Osteoblast (primary cell): ENCODE results near the gene EPS8L1. TPM values are rescaled to one million over a fixed set of nuclear protein-coding genes. Genes with fewer than 3 reads are reported as not detected.

Experiments used
- DNase-seq: peaks from one replicate; pipeline ENCODE4 v3.0.0; 2011; ENCODE audit warnings: low spot score, mixed read lengths; ENCODE audit not compliant: insufficient read length; ENCODE audit errors: missing footprints
- H2AFZ ChIP-seq: 2 replicates; pipeline ENCODE4 v1.6.0; 2011; ENCODE audit warnings: mild to moderate bottlenecking, low read length
- H3K27ac ChIP-seq: 2 replicates; pipeline ENCODE4 v1.5.1; 2011; ENCODE audit warnings: mild to moderate bottlenecking, low read depth, low read length, moderate library complexity
- H3K27me3 ChIP-seq: 2 replicates; pipeline ENCODE4 v1.6.0; 2012; ENCODE audit warnings: mild to moderate bottlenecking, control low read depth, inconsistent platforms, low read length, moderate library complexity; ENCODE audit not compliant: insufficient read depth
- H3K36me3 ChIP-seq: 2 replicates; pipeline ENCODE4 v1.5.1; 2011; ENCODE audit warnings: mild to moderate bottlenecking, low read length, control low read depth, moderate library complexity; ENCODE audit not compliant: insufficient read depth
- H3K4me1 ChIP-seq: 2 replicates; pipeline ENCODE4 v1.5.1; 2011; ENCODE audit warnings: mild to moderate bottlenecking, low read length, control low read depth, moderate library complexity; ENCODE audit not compliant: insufficient read depth
- H3K4me2 ChIP-seq: 2 replicates; pipeline ENCODE4 v1.6.0; 2011; ENCODE audit warnings: mild to moderate bottlenecking, low read length; ENCODE audit not compliant: insufficient read depth
- H3K4me3 ChIP-seq: fragments of 200-600 bp; sonication (generic); 3 replicates; pipeline ENCODE4 v1.5.1; 2012; ENCODE audit warnings: mild to moderate bottlenecking, low read length, inconsistent platforms; ENCODE audit not compliant: insufficient read depth
- H3K79me2 ChIP-seq: 2 replicates; pipeline ENCODE4 v1.6.0; 2012; ENCODE audit warnings: mild to moderate bottlenecking, low read length, control low read depth, inconsistent platforms; ENCODE audit not compliant: insufficient read depth
- H3K9me3 ChIP-seq: 2 replicates; pipeline ENCODE4 v1.5.1; 2011; ENCODE audit warnings: low read depth, low read length, control low read depth
- H4K20me1 ChIP-seq: 2 replicates; pipeline ENCODE4 v1.6.0; 2012; ENCODE audit warnings: mild to moderate bottlenecking, low read length, control low read depth; ENCODE audit not compliant: insufficient read depth
- total RNA-seq: library from RNA; depleted of rRNA; stranded (reverse); fragments of >200 nt; gene quantifications from 2 replicates; pipeline ENCODE4 v1.2.3, GENCODE V29; 2012
- TF ChIP-seq, protein P1 (sequence below): IDR thresholded peaks from 2 replicates; pipeline ENCODE4 v1.5.1; 2011; ENCODE audit warnings: mild to moderate bottlenecking, low read depth, low read length, moderate library complexity; ENCODE audit errors: extremely low read depth

The EPS8L1 gene
- total RNA-seq, 1 donor, result 1.1 TPM

DNA sequence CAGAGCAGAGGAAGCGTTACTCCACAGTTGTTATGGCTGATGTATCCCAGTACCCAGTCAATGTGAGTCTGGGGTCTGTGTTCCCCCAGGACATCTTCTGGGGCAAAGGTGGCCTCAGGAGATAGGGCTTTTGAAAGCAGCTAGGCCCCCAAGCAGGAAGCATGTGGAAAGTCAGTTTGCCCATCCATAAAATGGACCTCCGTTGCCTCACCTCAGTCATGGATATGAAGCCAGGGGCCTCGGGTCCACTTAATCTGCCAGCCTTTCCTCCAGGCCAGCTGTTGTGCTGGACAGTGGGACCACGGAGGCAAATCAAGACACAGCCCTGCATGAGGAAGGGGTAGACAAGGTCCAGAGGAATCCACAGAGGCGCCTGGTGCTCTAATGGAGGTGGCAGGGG, 3.3 kb downstream of the EPS8L1 start:
- no peaks in the 10 kb centered on the region for H3K9me3 ChIP-seq
- H3K27ac ChIP-seq, result no peak overlapping the region
- no peaks in the 10 kb centered on the region for H3K36me3 ChIP-seq
- H3K79me2 ChIP-seq, result no peaks in the 10 kb centered on the region
- H3K4me3 ChIP-seq, result no peak overlapping the region
- no peak overlapping the region for H3K4me2 ChIP-seq
- H4K20me1 ChIP-seq, result no peaks in the 10 kb centered on the region
- H2AFZ ChIP-seq, result no peak overlapping the region
- H3K27me3 ChIP-seq, result peaks cover 49% of the 10 kb centered on the region
- H3K4me1 ChIP-seq, result peaks cover 3% of the 10 kb centered on the region
- peak; percentile 62 for DNase-seq
- TF ChIP-seq, protein P1, sequence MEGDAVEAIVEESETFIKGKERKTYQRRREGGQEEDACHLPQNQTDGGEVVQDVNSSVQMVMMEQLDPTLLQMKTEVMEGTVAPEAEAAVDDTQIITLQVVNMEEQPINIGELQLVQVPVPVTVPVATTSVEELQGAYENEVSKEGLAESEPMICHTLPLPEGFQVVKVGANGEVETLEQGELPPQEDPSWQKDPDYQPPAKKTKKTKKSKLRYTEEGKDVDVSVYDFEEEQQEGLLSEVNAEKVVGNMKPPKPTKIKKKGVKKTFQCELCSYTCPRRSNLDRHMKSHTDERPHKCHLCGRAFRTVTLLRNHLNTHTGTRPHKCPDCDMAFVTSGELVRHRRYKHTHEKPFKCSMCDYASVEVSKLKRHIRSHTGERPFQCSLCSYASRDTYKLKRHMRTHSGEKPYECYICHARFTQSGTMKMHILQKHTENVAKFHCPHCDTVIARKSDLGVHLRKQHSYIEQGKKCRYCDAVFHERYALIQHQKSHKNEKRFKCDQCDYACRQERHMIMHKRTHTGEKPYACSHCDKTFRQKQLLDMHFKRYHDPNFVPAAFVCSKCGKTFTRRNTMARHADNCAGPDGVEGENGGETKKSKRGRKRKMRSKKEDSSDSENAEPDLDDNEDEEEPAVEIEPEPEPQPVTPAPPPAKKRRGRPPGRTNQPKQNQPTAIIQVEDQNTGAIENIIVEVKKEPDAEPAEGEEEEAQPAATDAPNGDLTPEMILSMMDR, result no peak

DNA sequence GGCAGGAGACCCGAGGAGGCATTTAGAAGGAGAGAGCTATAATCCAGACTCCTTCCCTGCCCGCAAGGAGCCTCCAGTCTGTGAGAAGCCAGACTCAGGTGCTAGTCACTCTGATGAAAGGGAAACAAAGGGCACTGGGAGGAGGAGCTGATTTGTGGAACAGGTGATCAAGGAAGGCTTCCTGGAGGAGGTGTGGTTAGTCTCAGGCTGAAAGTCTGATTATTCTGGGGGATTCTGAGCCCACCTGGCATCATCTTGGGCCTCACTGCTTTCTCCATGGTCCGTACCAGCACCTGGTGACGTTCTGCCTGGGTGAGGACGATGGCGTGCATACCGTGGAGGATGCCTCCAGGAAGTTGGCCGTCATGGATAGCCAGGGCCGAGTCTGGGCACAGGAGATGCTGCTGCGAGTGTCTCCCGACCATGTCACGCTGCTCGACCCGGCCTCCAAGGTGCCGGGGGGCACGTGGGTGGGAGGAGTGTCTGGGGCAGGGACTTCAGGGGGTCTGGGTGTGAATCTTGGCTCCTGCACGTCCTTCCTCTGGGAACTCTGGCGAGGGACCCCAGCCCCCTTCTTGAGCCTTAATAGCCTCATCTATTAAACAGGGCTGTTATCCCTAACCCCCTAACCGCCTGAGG, 3.9 kb downstream of the EPS8L1 start:
- H2AFZ ChIP-seq, result no peak overlapping the region
- no peaks in the 10 kb centered on the region for H3K36me3 ChIP-seq
- peaks cover 3% of the 10 kb centered on the region for H3K4me1 ChIP-seq
- no peaks in the 10 kb centered on the region for H3K9me3 ChIP-seq
- H4K20me1 ChIP-seq, result no peaks in the 10 kb centered on the region
- H3K79me2 ChIP-seq, result no peaks in the 10 kb centered on the region
- no peak overlapping the region for H3K27ac ChIP-seq
- TF ChIP-seq, protein P1, result no peak
- no peak overlapping the region for H3K4me3 ChIP-seq
- peaks cover 54% of the 10 kb centered on the region for H3K27me3 ChIP-seq
- H3K4me2 ChIP-seq, result no peak overlapping the region
- DNase-seq, result no peak

DNA sequence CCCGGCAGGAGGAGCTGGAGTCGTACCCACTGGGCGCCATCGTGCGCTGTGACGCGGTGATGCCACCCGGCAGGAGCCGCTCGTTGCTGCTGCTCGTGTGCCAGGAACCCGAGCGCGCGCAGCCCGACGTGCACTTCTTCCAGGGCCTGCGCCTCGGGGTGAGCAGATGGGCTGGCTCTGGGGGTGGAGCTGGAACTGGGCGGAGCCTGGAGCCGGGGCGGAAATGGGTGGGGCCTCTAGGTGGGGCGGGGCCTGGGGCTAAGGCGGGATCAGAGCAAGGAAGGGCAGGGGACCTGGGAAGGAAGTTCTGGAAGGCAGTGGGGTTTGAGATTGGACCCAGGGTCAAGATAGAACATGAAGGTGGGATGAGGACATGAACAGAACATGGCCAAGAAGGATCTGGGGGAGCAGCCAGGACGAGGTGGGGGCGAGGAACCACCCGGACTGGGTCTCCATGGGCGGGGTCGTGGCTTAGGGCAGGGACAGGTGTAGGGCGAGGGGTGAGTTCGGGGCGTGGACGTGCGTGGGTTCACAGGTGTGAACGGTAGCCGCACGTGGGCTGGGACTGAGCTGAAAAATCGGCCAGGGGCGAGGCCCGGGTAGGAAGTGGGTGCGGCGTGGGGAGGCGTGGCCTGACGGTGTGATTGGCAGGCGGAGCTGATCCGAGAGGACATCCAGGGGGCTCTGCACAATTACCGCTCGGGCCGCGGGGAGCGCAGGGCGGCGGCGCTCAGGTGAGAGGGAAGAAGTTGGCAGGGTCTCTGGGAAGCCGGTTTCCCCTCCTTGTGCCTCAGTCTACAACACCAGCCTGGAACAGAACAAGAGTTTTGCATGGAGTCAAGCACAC, 4.7 kb downstream of the EPS8L1 start:
- TF ChIP-seq, protein P1, result no peak
- Histone ChIP-seq H3K27me3 (peaks cover 60% of the 10 kb centered on the region), H3K4me3 (peak overlapping the region; percentile 51), H2AFZ (no peak overlapping the region), H3K27ac (no peak overlapping the region), H3K36me3 (no peaks in the 10 kb centered on the region), H4K20me1 (no peaks in the 10 kb centered on the region), H3K4me1 (peaks cover 3% of the 10 kb centered on the region), H3K9me3 (no peaks in the 10 kb centered on the region), H3K79me2 (no peaks in the 10 kb centered on the region), H3K4me2 (peak overlapping the region; percentile 63)
- DNase-seq, result peak; percentile 98

DNA sequence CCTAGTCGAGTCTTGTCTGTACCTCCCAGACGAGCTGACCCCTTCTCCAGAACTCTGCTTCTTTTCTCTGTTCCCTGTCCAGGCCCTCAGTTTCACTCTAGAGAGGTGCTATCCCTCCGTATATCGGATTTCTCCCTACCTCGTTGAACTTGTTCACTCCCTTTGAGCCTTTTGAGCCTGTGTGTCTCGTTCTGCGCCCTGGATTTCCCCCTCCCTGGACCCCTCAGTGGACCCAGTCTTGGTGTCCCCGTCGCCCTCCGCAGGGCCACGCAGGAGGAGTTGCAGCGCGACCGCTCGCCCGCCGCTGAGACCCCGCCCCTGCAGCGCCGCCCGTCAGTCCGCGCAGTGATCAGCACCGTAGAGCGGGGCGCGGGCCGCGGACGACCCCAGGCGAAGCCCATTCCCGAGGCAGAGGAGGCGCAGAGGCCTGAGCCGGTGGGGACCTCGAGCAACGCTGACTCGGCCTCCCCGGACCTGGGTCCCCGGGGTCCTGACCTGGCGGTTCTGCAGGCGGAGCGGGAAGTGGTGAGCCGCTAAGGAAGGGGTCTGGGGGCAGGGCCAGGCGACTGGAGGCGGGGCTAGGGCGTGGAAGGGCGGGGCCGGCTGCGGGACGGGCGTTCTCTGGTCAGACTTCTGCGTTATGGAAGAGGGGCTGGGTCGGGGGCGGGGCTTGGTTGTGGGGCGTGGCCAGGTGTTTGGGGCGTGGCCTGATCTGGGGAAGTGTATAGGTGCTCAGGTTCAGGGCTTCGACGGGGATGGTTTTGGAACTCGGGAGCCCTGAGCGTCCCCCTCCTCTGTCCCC, 5.5 kb downstream of the EPS8L1 start:
- peak; percentile 91 for DNase-seq
- H3K4me2 ChIP-seq, result peak overlapping the region; percentile 63
- H3K4me3 ChIP-seq, result peak overlapping the region; percentile 51
- H3K79me2 ChIP-seq, result no peaks in the 10 kb centered on the region
- H3K9me3 ChIP-seq, result no peaks in the 10 kb centered on the region
- H3K4me1 ChIP-seq, result peaks cover 3% of the 10 kb centered on the region
- no peaks in the 10 kb centered on the region for H3K36me3 ChIP-seq
- H2AFZ ChIP-seq, result no peak overlapping the region
- H3K27me3 ChIP-seq, result peaks cover 64% of the 10 kb centered on the region
- H4K20me1 ChIP-seq, result peaks cover 5% of the 10 kb centered on the region
- no peak overlapping the region for H3K27ac ChIP-seq
- TF ChIP-seq, protein P1, result no peak
